Measurements from ENCODE around the gene KCNMB2. TPM values are rescaled to one million over a fixed set of nuclear protein-coding genes. Genes with fewer than 3 reads are reported as not detected.

Gene KCNMB2
- polyA plus RNA-seq, 1 of the 3 experiments (the other 2 are of a cell fraction), result not detected

GRCh38 chr3:178525251-178525650 lies 11.0 kb upstream of the KCNMB2 start:
- Histone ChIP-seq H3K36me3 (replicated peaks in 1 of 2; ENCODE audit: control insufficient read depth in 1 of 2, insufficient read depth in 2 of 2, low read length in 1 of 2) (no peaks in the 10 kb centered on the region), H2AFZ (ENCODE audit: low read depth) (no peak overlapping the region), H3K79me2 (ENCODE audit: insufficient read depth) (no peaks in the 10 kb centered on the region), H3K9me2 (no peaks in the 10 kb centered on the region), H3K27ac (ENCODE audit: low read depth in 2 of 2, low read length in 1 of 2) (no peak overlapping the region), H3K27me3 (ENCODE audit: insufficient read depth) (no peaks in the 10 kb centered on the region), H3K4me1 (ENCODE audit: control insufficient read depth in 1 of 2, insufficient read depth in 2 of 2, low read depth in 1 of 2, low read length in 1 of 2) (no peaks in the 10 kb centered on the region; a peak in 1 of 4 replicates), H4K20me1 (ENCODE audit: insufficient read depth) (no peaks in the 10 kb centered on the region), H3K9ac (no peak overlapping the region), H3F3A (replicated peaks; ENCODE audit: insufficient read depth) (no peaks in the 10 kb centered on the region), H3K4me3 (ENCODE audit: low read depth in 2 of 2, low read length in 1 of 2) (no peak overlapping the region), H3K4me2 (no peak overlapping the region), H3K9me3 (0 out of 2 replicates have a peak, but pooled peaks cover 6% of the 10 kb centered on the region)
- CTCF ChIA-PET, result interaction anchor here (0.6 to 0.7 kb wide), 2 partner anchors 20 to 1763 kb away, joined by 3 read pairs; no protein-coding TSS in a partner anchor
- POLR2A ChIA-PET, result no interaction called here
- TF ChIP-seq POLR2AphosphoS5 (IDR thresholded peaks at IDR 0.05; ENCODE audit: low read depth, low read length) (no peak), SMC3 (IDR thresholded peaks at IDR 0.05; ENCODE audit: low read depth, low read length) (no peak)
- 33% methylated on average over 3 of the region's 3 CpGs for WGBS (ENCODE audit: low lambda C conversion rate)
- DNase-seq, result no peak

GRCh38 chr3:178526291-178526690 lies 9.9 kb upstream of the KCNMB2 start:
- Histone ChIP-seq H3K4me2 (no peak overlapping the region), H2AFZ (ENCODE audit: low read depth) (no peak overlapping the region), H3K27me3 (ENCODE audit: insufficient read depth) (no peaks in the 10 kb centered on the region), H3K9me2 (no peaks in the 10 kb centered on the region), H3F3A (replicated peaks; ENCODE audit: insufficient read depth) (no peaks in the 10 kb centered on the region), H3K4me1 (ENCODE audit: control insufficient read depth in 1 of 2, insufficient read depth in 2 of 2, low read depth in 1 of 2, low read length in 1 of 2) (no peaks in the 10 kb centered on the region; a peak in 1 of 4 replicates), H3K9me3 (0 out of 2 replicates have a peak, but pooled peaks cover 6% of the 10 kb centered on the region), H4K20me1 (ENCODE audit: insufficient read depth) (no peaks in the 10 kb centered on the region), H3K4me3 (ENCODE audit: low read depth in 2 of 2, low read length in 1 of 2) (no peak overlapping the region), H3K9ac (no peak overlapping the region), H3K36me3 (replicated peaks in 1 of 2; ENCODE audit: control insufficient read depth in 1 of 2, insufficient read depth in 2 of 2, low read length in 1 of 2) (no peaks in the 10 kb centered on the region), H3K27ac (ENCODE audit: low read depth in 2 of 2, low read length in 1 of 2) (no peak overlapping the region), H3K79me2 (ENCODE audit: insufficient read depth) (no peaks in the 10 kb centered on the region)
- CTCF ChIA-PET, result no interaction called here
- 32% methylated on average over 3 of the region's 3 CpGs for WGBS (ENCODE audit: low lambda C conversion rate)
- DNase-seq, result no peak
- POLR2A ChIA-PET, result no interaction called here
- TF ChIP-seq FOXM1 (IDR thresholded peaks at IDR 0.05; ENCODE audit: low read depth), result no peak
- no peak for TF ChIP-seq SIN3A (IDR thresholded peaks at IDR 0.05; ENCODE audit: borderline replicate concordance, low read depth, low read length)
- TF ChIP-seq RAD21 (IDR thresholded peaks at IDR 0.05; ENCODE audit: low read length), result no peak
- no peak for TF ChIP-seq YY1 (IDR thresholded peaks at IDR 0.05; ENCODE audit: low read depth)
- TF ChIP-seq EP300 (IDR thresholded peaks at IDR 0.05; ENCODE audit: borderline replicate concordance in 1 of 2, low read depth in 1 of 2, low read length in 1 of 2), result no peak
- no peak for TF ChIP-seq GABPA (IDR thresholded peaks at IDR 0.05; ENCODE audit: low read depth)
- no peak for TF ChIP-seq RFX5 (IDR thresholded peaks at IDR 0.05; ENCODE audit: low read length)
- TF ChIP-seq USF2 (IDR thresholded peaks at IDR 0.05; ENCODE audit: borderline replicate concordance, low read depth, low read length), result no peak
- no peak for TF ChIP-seq EZH2phosphoT487 (IDR thresholded peaks at IDR 0.05; ENCODE audit: borderline replicate concordance, low read depth)
- no peak for TF ChIP-seq ZBTB33 (IDR thresholded peaks at IDR 0.05; ENCODE audit: borderline replicate concordance, low read depth)
- no peak for TF ChIP-seq GATA2 (CRISPR knock-in tag; IDR thresholded peaks at IDR 0.05)
- TF ChIP-seq PBX3 (IDR thresholded peaks at IDR 0.05), result no peak
- TF ChIP-seq USF1 (IDR thresholded peaks at IDR 0.05; ENCODE audit: borderline replicate concordance, low read depth), result no peak
- TF ChIP-seq TCF12 (IDR thresholded peaks at IDR 0.05), result no peak
- TF ChIP-seq NRF1 (IDR thresholded peaks at IDR 0.05; ENCODE audit: low read depth, low read length), result no peak
- TF ChIP-seq SMC3 (IDR thresholded peaks at IDR 0.05; ENCODE audit: low read depth, low read length), result no peak
- TF ChIP-seq CHD2 (IDR thresholded peaks at IDR 0.05; ENCODE audit: low read length, partially characterized antibody), result no peak
- no peak for TF ChIP-seq JUND (IDR thresholded peaks at IDR 0.05)
- TF ChIP-seq IRF3 (IDR thresholded peaks at IDR 0.05; ENCODE audit: low read depth, low read length), result no peak

Data from SK-N-SH (cell line).